GM12875 (cell line): ENCODE data around the gene SORCS2.

Experiments
- H3K4me3 ChIP-seq: one replicate; pipeline ENCODE4 v1.5.1; 2011; ENCODE audit warnings: low read depth, low read length, control low read depth
- CTCF ChIP-seq: IDR thresholded peaks from 2 replicates; pipeline ENCODE4 v1.5.1; 2011; ENCODE audit warnings: low read depth, mild to moderate bottlenecking, control low read depth, inconsistent platforms, low read length, moderate library complexity, borderline replicate concordance; ENCODE audit not compliant: insufficient read depth

SORCS2 gene

GRCh38 chr4:7737752-7738457 lies 545.6 kb downstream of the SORCS2 start:
- no peak for TF ChIP-seq CTCF
- H3K4me3 ChIP-seq = no peak overlapping the region

DNA sequence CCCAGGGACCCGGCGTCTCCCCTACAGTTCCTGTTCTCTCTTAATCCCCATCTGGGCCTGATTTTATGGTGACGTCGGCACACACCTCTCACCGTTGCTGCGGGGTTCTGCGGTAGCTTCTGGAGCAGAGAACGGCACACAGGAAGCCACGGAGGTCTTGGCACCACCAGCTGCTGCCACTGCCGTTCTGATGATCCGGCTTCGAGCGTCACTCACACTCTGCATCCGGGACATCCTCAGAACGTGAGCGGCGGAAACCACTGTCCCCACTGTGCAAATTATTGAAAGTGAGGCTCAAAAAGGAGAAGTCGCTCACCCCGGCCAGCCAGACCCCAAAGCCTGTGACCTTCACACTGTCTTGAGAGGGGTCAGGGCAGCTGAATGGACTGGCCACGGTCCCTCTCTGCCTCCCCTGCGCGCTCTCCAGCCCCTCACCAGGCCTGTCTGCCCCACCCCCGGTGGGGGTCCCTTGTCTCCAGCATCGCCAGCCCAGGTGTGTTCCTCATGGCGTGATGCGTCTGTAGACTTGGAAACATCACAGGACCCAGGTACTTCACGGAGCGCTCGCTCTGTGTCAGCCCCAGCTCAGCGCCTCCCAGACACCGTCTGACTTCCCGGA lies 546.2 kb downstream of the SORCS2 start:
- no peak for TF ChIP-seq CTCF
- no peak overlapping the region for H3K4me3 ChIP-seq

GRCh38 chr4:7739077-7739917 lies 547.0 kb downstream of the SORCS2 start:
- H3K4me3 ChIP-seq = no peak overlapping the region
- TF ChIP-seq CTCF = no peak

DNA sequence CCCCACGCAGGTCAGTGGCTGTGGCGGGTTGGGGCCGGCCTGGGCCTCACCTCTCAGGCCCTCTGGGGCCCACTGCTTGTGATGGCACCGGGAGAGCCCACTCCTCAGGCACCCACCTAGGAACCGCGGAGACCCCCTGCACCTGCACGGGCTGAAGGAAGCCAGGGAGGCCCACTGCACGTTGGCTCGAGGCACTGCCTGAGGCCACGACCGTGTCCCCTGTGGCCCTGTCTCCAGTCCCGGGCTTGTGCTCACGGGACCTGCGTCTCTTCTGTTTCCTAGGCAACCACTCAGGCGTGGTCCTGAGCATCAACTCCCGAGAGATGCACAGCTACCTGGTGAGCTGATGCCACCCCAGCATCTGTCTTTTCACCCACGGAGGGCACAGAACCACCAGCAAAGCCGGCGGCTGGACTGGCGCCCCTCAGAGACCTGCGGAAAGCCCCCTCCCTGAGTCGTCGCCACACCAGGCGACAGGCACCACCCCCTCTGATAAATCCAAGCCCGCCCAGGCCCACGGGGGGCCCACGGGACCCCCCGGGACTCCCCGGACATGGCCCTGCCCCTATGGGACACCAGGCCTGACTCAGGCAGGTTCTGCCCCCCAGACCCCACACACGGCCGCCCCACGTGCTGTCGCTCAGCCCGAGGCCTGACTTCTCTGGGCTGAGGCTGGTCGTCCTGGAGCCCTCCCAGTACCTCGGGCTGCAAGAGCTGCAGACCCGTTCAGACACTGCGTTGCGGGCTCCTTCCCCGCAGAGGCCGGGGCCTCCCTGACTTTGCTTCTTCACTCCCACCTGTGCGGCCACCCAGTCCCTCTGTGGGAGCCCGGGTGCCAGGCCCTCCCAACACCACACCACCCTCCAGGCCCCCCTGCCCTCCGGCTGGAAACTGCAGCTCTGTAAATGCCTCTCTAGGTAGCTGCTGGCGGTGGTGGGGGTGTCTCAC lies 547.9 kb downstream of the SORCS2 start:
- H3K4me3 ChIP-seq = no peak overlapping the region
- TF ChIP-seq CTCF = no peak

DNA sequence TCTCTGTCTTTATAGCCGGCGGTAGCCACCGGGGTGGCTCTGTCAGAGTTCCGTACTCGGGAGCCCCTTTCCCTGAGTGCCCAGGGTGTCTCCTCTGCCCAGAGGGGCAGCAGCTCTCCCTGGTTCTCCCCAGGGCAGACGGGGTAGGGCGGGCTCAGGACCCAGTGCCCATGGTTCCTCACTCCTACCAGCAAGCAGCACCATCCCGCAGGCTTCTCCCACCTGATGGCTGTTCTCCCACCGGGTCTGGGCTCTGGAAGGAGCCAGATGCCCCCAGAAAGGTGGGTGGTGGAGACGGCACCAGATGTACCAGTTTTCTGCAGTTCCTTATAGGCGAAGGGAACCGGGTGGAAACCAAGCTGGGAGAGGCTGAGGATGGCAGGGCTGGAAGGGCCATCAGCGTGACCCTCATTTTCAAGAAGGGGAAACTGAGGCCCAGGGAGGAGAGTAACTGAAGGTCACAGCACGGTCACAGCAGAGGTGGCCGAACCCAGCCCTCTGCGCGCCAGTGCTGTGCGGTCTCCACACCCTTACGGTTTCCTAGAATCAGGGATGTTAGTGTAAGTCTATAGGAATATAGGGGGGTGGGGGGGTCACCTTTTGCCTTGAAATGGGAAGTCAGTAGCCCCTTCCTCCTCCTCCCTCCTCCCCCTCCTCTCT lies 548.7 kb downstream of the SORCS2 start:
- no peak for TF ChIP-seq CTCF
- H3K4me3 ChIP-seq = no peak overlapping the region
